A549 (cell line): Measurements from ENCODE around the gene PRKAR2B.
"Not testable (repeated sequence)": the region's sequence is repeated elsewhere in the genome, so short reads cannot be mapped to it uniquely, and the experiment has no call there.

Experiments used
- ATOH8 ChIP-seq: fragments of 250-450 bp; sonication (Bioruptor Pico); IDR thresholded peaks from 2 replicates; pipeline ENCODE4 v1.5.0; 2020; ENCODE audit warnings: low read depth, mild to moderate bottlenecking, moderate library complexity
- BCL3 ChIP-seq: fragments of >200 bp; sonication (Bioruptor Twin); formaldehyde crosslinking; IDR thresholded peaks from 3 replicates; pipeline ENCODE4 v1.6.1; 2016
- CEBPB ChIP-seq, 2 experiments: fragments of >200 bp in 1 of 2; sonication (Bioruptor Twin) in 1 of 2; formaldehyde crosslinking in 1 of 2; IDR thresholded peaks; 2 replicates each; pipeline ENCODE4 v1.6.1; 2012 to 2016
- CTCF ChIP-seq: fragments of >200 bp; sonication (Bioruptor Twin); formaldehyde crosslinking; IDR thresholded peaks from 3 replicates; pipeline ENCODE4 v1.5.1; 2016
- E2F6 ChIP-seq: IDR thresholded peaks from 2 replicates; pipeline ENCODE4 v1.6.1; 2012; ENCODE audit warnings: low read depth, borderline replicate concordance
- KDM1A ChIP-seq: fragments of 200-600 bp; sonication (generic); IDR thresholded peaks from 2 replicates; pipeline ENCODE4 v1.6.1; 2016; ENCODE audit warnings: low read depth, mild to moderate bottlenecking
- MAZ ChIP-seq: fragments of 150-350 bp; IDR thresholded peaks from 2 replicates; pipeline ENCODE4 v1.6.1; 2014; ENCODE audit warnings: antibody characterized with exemption, low read depth, low read length, borderline replicate concordance
- PHF8 ChIP-seq: fragments of 200-600 bp; sonication (generic); IDR thresholded peaks from 2 replicates; pipeline ENCODE4 v1.6.1; 2016; ENCODE audit warnings: low read depth, mild to moderate bottlenecking, antibody characterized with exemption, moderate library complexity, borderline replicate concordance
- POLR2A ChIP-seq: IDR thresholded peaks from 2 replicates; pipeline ENCODE4 v1.6.1; 2012; ENCODE audit warnings: mild to moderate bottlenecking, low read length
- POLR2AphosphoS2 ChIP-seq: conservative IDR thresholded peaks from 2 replicates; pipeline ENCODE4 v1.6.1; 2012; ENCODE audit warnings: low read length, improper control_type of control experiment, inconsistent platforms
- RAD21 ChIP-seq, 2 experiments: fragments of >200 bp in 1 of 2; sonication (Bioruptor Twin) in 1 of 2; formaldehyde crosslinking in 1 of 2; IDR thresholded peaks in 1 of 2; conservative IDR thresholded peaks in 1 of 2; 2 replicates in 1 of 2; 3 replicates in 1 of 2; pipeline ENCODE4 v1.6.1; 2012 to 2018; ENCODE audit warnings: inconsistent platforms in 1 of 2
- RARB ChIP-seq: fragments of 250-450 bp; sonication (Bioruptor Pico); IDR thresholded peaks from 2 replicates; pipeline ENCODE4 v1.8.0; 2021; ENCODE audit warnings: mild to moderate bottlenecking, moderate library complexity
- USF2 ChIP-seq: fragments of 450-650 bp; IDR thresholded peaks from 2 replicates; pipeline ENCODE4 v1.6.1; 2014; ENCODE audit warnings: antibody characterized with exemption

- TF ChIP-seq CTCF; RARB (CRISPR knock-in tag); POLR2AphosphoS2; CEBPB (IDR thresholded peaks at IDR 0.05); KDM1A; POLR2A; BCL3; MAZ; PHF8; E2F6; USF2; RAD21 (conservative IDR thresholded peaks at IDR 0.05 in 1 of 2, IDR thresholded peaks at IDR 0.05 in 1 of 2); ATOH8 (CRISPR knock-in tag): not testable (repeated sequence)
These were observed 54.6 kb downstream of the PRKAR2B start for GRCh38 chr7:107099154-107099553.
